Measurements from ENCODE around the gene SPTA1.

SPTA1 gene

DNA sequence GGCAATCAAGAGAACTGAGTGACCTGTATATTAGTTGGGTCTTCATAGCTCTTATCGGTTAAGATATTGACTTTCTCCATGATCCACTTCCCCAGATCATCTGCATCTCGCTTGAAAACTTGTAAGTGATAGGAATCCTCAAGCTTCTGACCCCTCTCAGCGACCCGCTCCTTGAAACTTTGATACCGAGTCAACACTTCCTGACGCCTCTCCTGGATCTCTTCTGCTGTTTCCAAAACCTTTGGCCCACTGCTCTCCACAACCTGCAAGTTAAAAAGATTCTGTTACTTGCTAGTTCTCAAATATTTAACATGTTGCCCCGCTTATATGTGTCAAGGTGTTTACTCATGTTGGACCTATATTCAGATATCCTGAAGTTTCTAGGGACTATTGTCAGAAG, 1.4 kb downstream of the SPTA1 start:
- DNase-seq (ENCODE audit: low read depth in 3 of 3): no peak

DNA sequence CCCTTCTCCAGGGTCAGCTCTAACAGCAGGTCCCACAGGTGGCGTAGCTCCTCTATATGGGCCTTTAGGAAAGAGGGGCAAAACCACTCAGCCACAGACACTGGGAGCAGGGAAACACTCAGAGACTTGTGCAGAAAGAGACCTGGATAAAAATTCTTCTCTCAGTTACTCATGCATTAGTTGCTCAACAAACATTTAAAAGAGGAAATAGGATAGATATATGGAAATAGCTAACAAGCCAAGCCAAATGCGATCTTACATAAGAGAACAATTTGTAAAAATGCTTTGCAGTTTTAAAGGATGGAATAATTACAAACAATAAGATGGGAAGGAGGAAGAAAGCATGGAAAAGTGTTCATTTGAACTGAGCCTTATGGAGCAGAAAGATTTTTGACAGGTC, 4.9 kb downstream of the SPTA1 start:
- DNase-seq (ENCODE audit: low read depth in 3 of 3): no peak

DNA sequence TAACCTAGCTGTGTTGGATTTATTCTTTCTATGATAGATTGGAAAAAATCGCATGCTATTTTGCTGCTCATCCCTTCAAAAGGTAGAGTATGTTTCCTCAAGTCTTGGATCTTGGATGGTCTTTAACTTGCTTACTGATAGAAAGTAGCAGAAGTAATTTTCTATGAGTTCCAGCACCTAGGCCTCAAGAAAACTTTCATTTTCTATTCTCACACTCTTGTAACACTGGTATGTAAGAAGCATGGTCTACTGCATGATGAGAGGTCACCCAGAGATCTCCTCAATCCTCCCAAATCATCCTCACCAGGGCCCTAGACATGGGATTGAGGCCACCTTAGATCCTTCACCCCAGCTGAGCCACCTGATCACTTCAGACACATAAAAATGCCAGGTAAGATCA, 7.2 kb downstream of the SPTA1 start:
- DNase-seq (ENCODE audit: low read depth in 3 of 3): no peak

DNA sequence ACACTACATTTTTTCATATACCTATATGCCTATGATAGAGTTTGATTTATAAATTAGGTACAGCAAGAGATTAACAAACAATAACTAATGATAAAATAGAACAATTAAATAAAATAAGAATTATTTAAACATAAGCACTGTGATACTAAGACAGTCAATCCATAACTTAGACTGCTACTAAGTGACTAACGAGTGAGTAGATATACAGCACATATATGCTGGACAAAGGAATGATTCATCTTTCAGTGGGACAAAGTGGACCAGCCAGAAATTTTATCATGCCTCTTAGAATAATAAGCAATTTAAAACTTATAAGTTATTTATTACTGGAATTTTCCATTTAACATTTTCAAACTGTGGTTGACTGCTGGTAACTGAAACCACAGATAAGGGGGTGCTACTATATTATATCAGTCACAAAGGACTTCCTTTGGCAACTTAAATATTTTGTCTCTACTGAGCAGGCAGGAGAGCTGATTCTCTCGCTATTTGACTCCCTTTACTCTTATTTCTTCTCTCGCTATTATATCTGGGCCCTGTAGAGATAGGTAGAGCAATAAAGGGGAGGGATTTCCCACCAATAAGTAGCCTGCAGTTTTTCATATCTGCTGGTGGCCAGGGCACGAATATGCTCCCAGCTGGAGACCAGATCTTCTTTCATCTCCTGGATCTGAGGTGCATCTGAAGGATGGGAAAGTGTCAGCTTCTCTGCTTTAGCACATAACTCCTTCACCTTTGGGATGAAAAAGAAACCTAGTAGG, 10.8 kb downstream of the SPTA1 start:
- DNase-seq (ENCODE audit: low read depth in 3 of 3): no peak

DNA sequence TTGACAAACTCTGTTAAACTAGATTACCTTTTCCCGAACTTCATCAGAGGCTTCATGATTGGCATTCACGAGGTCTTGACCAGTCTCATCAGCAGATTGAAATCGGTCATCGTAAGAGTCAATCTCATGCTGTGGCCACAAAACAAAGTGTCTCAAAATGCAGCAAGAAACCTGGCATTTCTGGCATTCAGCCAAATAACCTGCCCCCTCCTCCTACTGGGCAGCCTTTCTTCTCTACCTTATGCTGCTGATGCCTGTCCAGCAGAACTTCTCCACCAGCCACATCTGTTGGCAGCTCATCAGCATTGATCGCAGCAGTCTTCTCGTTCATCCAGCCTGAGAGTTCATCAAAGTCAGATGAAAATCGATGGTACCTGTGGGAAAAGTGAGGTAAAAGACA, 12.2 kb downstream of the SPTA1 start:
- no peak for DNase-seq (ENCODE audit: low read depth in 3 of 3)

DNA sequence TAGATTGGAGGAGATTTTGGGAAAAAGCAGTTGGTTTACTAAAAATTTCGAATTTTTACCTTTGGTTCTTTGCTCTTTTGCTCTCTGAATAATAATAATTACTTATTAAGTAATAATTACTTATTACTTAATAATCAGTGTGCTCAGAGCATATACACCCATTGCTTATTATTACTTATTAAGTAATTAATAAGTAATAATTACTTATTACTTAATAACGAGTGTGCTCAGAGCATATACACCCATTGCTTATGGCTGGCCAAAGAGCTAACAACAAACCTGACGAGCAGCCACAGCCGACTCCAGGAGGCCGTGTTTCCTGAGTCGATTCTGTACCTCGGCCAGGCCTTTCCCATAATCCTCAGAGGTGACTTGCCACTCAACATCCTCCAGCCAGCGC, 20.5 kb downstream of the SPTA1 start:
- no peak for DNase-seq (ENCODE audit: low read depth in 3 of 3)

DNA sequence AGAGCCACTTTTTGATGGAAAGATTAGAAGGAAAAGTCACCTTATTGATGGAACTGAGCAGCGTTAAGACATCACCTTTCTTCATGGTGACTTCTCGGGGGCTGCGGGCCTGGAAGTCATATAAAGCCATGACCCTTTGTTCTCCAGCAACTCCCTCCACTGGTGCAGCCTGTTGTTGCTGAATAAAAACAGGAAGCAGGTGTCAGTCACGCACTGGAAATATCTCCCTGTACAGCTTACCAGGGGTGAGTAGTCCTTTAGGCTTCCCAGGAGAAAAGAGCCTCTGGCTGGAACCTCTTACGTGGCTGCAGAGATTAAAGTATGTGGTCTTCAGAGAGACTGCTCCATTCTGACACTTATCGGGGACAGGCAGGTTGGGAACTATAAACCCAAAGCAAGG, 31.9 kb downstream of the SPTA1 start:
- DNase-seq (ENCODE audit: low read depth in 3 of 3): no peak

DNA sequence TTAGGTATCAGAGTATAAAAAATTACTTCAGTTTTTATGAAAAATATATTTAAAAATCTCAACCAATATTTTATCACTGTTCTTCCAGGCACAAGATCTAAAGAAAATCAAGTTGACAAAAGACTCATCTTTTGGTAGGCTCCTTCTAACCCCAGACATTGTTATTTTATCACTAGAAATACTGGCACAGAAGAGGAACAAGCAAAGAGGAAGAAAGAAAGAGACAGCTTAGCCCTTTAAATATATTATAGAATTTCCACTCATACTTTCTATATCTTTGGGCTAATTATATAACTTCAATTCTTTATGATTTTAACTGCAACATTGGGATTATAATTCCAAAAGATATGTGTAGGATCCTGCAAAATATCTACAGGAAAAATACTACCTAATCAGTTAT, 32.4 kb downstream of the SPTA1 start:
- DNase-seq (ENCODE audit: low read depth in 3 of 3): no peak

DNA sequence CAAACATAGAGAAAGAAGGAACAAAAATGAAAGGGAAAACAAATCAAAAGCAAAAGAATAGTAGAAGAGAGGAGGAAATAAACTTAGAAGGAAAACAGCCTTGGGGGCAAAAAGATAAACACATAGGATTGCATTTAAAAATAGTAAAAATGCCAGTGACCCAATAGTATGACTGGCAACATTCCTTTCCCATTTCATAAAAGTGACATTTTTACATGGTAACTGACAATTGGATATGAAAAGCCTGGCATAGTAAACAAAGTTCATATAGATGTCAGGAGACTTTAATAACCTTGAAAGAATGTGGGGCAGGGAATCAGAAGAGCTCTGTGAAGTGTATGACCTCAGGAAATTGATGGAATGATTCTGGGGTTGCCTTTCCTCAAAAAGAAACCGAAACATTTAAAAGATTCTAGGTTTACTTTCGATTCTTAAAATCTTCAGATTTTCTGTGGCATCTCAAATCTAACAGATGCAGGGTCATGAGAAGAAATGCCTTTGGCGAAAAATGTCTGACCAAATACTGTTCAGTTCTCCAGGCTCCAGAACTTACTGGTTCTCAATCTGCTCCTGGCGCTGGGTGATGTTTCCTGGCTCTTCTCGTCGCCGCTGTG, 33.7 kb downstream of the SPTA1 start:
- no peak for DNase-seq (ENCODE audit: low read depth in 3 of 3)

DNA sequence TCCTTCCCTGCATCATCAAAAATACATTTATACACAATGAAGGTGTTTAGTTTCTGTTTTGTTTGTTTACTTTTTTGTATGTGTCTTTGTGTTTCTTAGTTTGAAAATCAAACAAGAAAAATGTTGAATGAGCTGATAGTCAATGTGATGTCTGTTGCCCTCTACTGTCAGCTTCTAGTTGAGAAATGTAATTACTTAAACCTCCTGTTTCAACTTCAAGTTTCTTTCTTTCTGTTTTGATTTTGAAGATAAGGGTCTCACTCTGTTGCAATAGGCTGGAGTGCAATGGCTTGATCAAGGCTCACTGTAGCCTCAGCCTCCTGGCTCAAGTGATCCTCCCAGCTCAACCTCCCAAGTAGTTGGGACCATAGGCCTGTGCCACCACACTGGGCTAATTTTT, 37.5 kb downstream of the SPTA1 start:
- DNase-seq (ENCODE audit: low read depth in 3 of 3): no peak

DNA sequence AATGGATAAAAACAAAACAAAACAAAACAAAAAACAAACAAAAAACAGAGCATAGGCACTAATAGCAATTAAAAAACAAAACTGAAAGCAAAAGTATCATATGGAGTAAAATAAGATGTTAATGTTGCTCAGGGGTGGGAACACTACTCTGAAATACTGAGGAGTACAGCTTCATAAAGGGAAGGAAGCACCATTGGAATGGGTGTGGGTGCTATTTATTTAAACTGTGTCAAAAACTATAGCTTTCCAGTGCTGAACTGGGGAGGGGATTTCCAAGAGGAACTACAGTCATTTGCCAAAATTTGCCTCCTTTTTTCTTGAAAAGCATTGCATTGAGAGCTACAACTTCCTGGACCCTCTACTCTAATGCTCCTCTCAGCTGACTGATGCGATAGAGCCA, 40.0 kb downstream of the SPTA1 start:
- no peak for DNase-seq (ENCODE audit: low read depth in 3 of 3)

DNA sequence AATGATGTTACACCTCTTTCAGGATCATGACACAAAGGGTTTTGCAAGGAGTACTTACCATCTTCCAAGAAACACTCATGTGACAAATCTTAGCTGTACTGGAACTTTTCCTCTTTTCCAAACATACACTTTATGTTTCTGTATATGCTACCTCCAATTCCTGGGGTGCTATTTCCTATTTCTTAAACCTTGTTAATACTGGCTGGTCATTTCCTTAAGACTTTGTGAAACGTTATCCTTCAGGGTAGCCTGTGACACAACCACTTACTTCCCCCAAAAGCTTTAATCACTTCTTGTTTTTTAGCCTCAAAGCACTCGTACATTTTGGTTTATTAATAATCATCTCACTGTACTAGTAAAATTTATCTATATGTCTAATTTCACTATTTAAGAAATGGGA, 42.1 kb downstream of the SPTA1 start:
- DNase-seq (ENCODE audit: low read depth in 3 of 3): no peak

DNA sequence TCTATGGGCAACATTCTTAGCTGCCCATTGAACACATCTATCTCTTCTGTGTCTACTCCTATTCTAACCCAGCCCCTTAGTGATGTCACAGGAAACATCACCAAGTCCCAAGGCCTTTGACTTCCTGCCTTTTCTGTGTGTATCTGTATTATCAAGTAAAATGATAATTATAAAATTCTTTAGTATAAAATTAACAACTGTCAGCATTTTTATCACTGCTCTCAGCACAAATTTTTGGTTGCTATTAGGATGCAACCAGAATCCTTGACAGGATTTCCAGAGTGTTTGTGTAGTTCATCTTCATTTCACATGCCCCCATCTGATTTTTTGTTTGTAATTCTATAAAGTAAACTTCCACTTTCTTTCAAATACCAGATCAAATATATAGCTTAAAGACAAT, 47.6 kb downstream of the SPTA1 start:
- DNase-seq (ENCODE audit: low read depth in 3 of 3): no peak

DNA sequence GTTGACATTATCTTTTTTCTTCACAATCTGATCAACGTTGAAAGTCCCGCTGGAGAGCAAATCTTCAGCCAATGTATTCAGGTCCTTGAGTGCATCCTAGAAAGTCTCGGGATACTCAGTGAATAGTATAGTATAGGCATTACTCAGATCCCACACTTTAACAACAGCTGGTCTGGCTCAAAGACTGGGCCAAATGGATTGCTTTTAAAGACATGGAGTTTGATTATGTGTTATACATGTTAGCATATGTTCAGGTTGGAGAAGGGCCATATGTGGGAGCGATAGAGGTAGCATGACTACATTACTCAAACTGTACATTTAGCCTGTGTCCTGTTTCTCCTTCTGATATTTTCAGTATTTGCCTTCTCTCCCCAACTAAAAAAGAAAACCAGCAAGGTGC, 48.4 kb downstream of the SPTA1 start:
- no peak for DNase-seq (ENCODE audit: low read depth in 3 of 3)

DNA sequence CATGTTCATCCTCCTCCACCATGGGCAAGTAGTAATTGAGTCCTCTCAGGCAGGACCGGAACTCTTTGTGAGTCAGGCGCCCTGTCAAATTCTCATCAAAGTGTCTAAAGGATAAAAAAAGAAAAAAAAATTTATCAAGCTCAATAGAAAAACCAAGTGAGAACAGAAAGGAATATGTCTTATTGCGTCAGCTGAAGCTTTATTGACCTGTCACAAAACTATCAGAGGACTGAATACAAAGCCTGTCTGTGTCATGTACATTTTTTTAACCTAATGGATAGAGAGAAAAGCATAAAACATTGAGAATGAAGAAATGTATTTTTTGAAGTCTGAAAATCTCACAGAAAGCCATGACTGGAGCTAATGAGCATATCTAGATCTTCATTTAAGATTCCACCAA, 72.8 kb downstream of the SPTA1 start:
- DNase-seq (ENCODE audit: low read depth in 3 of 3): no peak

DNA sequence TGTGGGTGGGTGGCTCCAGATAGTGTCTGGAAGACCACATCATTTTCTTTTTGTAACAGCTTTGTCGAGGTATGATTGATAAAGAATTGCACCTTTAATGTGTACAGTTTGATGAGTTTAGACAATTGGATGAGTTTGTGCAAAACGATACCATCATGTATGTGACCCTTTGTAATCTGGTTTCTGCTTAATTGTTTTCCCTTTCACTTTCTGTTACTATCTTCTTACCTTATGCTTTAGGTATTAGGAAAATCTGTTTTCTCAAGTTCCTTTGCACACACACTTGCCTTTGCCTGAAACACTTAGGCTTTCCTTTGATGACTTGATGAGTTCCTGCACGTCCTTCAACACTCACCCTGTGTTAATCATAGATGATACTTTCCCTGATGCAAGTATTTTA, 74.6 kb downstream of the SPTA1 start:
- no peak for DNase-seq (ENCODE audit: low read depth in 3 of 3)

DNA sequence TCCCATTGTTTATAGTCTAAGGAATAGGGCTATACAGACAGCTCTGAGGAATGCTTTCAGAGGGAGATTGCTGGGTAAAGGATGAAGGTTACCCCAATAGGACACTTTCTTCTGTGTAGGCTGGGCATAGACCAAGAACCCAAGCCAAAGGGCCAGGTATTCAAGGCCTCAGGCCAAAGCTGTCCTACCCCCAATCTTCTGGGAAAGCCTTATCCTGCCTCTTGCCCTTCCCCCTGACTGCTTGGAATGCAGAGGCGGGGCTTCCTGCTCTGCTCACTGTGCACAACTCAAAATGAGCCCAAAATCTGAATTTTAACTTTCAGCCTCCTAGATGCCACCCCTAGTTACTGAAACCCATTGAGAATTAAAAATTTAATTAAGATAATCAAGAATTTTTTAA, 79.2 kb downstream of the SPTA1 start:
- DNase-seq (ENCODE audit: low read depth in 3 of 3): no peak

DNA sequence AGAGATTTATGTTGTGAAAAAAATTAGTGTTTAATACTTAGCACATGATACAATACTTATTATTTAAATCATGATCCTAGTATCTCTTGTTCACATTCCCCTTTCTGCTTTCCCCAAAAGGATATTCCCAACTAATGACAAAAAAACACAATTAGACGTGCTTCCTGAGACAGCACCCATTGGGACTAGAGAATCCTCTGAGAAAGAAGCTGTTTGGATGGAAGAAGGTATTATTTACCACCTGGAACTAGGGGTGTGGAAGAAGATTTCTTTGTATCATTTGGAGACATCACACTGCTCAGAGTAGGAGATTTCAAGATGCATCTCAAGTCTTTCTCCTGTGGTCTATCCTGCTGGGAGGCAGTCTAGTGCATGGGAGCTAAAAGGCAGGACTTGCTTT, 81.5 kb downstream of the SPTA1 start, which contains the start of gene OR10Z1:
TSS of gene OR10Z1 (plus strand) at position 301 of the 400 bp plus-strand sequence. CDS start 1,171 bp downstream, outside the sequence.
- no peak for DNase-seq (ENCODE audit: low read depth in 3 of 3)

DNA sequence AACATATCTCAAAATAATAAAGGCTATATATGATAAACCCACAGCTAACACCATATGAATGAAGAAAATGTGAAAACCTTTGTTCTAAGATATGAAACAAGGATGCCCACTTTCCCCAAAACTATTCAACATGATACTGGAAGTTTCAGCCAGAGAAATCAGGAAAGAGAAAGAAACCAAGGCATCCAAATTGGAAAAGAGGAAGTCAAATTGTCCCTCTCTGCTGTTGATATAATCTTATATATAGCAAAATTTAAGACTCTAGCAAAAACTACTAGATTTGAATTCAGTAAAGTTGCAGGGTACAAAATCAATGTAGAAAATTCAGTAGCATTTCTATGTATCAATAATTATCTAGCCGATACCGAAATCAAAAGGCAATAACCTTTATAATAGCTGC, 85.8 kb downstream of the SPTA1 start:
- DNase-seq (ENCODE audit: low read depth in 3 of 3): no peak

DNA sequence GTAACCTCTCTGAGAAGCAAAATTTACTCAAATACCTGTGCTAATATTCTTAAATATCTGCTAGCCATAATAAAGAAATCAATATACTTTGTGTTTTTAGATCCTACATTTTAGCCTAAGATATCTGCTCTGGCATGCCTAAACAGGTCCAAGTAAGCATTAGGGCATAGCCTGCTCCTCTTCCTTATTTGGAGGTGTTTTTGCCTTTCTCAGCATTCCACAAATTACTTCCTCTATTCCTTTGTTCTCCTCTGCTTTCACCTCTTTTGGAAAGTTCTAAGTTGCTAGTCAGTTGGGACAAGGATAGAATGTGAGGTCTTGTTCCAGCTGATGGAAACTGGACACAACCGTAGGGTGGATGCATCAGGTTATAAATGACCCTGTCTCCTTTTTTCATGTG, 99.6 kb downstream of the SPTA1 start:
- DNase-seq (ENCODE audit: low read depth in 3 of 3): no peak

DNA sequence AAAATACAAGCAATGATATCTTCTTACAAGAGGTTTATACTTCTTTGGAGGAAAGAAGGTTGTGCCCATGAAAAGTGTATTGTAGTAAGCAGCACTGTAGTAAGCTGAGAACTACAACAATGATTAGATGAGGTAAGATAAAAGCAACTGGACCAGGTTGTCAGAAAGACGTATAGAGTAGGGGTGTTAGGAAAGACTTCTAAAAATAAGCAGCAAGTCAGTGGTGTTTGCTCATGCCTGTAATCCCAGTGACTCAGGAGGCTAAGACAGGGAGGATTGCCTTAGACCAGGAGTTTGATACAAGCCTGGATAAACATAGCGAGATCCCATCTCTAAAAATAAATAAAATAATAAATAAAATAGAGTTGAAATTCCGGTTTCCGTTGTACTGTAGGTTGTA, 102.6 kb downstream of the SPTA1 start:
- no peak for DNase-seq (ENCODE audit: low read depth in 3 of 3)

DNA sequence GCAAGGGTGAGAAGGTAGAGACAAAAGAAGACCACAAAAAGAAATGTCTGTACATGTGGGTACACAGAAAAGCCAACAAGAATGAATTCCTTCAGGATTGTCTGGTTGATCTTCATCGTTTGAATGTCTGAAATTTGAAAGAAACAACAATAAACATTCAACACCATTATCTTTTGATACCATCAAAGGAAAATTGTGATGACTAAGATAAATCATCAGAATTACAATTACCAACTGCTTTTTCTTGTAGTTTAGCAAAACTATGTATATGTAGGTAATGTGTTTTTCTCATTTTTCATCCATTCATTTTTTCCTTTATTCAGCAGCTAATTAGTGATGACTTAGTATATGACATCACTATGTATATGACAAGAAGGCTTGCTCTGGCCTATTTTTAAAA, 106.8 kb downstream of the SPTA1 start, which contains the start of gene OR10X1:
TSS of gene OR10X1 (minus strand) at position 167 of the 400 bp plus-strand sequence. CDS start at position 167, 0 bp downstream.
- DNase-seq (ENCODE audit: low read depth in 3 of 3): no peak

DNA sequence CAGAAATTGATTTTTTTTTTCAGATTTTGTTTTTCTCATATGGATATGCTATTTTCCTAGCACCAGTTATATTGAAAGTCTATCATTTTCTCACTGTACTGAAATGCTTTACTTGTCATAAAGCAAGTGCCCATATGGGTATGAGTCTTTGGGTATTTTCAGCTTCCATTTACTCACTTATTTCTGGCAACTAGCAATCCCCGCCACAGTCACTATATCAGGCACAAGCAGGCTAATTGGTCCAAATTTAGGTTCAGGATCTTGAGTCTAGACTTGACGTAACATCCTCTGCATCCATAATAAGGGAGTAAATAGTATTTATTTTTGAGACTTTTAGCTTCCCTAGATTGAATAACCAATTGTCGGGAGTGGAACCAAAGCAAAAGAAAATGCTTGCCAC, 109.0 kb downstream of the SPTA1 start:
- no peak for DNase-seq (ENCODE audit: low read depth in 3 of 3)

DNA sequence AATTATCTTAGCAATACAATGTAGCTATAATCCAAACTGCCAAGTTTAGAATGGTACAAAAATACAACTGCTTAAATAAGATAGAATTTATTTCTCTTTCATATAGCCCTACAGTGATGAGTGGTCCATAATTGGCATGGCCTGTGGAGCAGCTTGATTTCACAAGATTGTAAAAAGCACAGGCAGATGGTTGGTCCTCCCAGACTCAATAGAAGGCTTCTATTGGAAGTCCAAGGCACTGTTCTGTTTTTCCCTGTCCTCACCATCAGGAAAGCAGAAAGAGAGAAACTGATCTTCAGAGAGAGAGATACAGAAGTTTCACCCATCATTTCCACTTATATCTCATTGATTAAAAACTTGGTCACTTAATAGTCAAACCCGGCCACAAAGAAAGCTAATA, 114.3 kb downstream of the SPTA1 start:
- no peak for DNase-seq (ENCODE audit: low read depth in 3 of 3)
